A549 (cell line): Measurements from ENCODE around the gene KIAA1671. TPM values are rescaled to one million over a fixed set of nuclear protein-coding genes. Genes with fewer than 3 reads are reported as not detected.

Experiments used
- ATAC-seq, 2 experiments: fragments of 200-7000 bp in 1 of 2; fragments of >200 bp in 1 of 2; cut with Nextera tagmentation in 1 of 2; cut with Tn5 transposase in 1 of 2; 3 replicates each; pipeline versions ENCODE4 v1.8.0 to v1.9.1; 2018 to 2020; ENCODE audit warnings: mild to moderate bottlenecking in 1 of 2, moderate library complexity in 1 of 2
- CTCF ChIA-PET: fragments of 300-600 bp; sonication (Branson Sonifier 250); formaldehyde crosslinking; extraction: SDS; loops from one replicate; lab custom pipeline; 2021; ENCODE audit warnings: antibody characterized with exemption, inconsistent platforms; lab: Yijun Ruan, JAX
- POLR2A ChIA-PET: fragments of 350-600 bp; formaldehyde crosslinking; extraction: SDS; loops from one replicate; lab custom pipeline; 2021; ENCODE audit warnings: antibody characterized with exemption, inconsistent platforms; lab: Yijun Ruan, JAX
- DNase-seq, 2 experiments: peaks; one replicate each; pipeline versions ENCODE4 v3.0.0 to v3.0.0-alpha.2; 2011 to 2016; ENCODE audit warnings: low read depth in 1 of 2, low spot score in 1 of 2
- FAIRE-seq: peaks from 2 replicates; lab custom pipeline; 2011; peaks lifted over from hg19 to GRCh38; lab: Jason Lieb, UNC
- H3K27ac ChIP-seq, 2 experiments: fragments of >200 bp; sonication (Bioruptor Twin); formaldehyde crosslinking; 3 replicates each; pipeline ENCODE4 v1.5.1; 2016 to 2017
- H3K4me1 ChIP-seq: fragments of >200 bp; sonication (Bioruptor Twin); formaldehyde crosslinking; 3 replicates; pipeline ENCODE4 v1.6.1; 2016
- H3K4me2 ChIP-seq: fragments of >200 bp; sonication (Bioruptor Twin); formaldehyde crosslinking; 3 replicates; pipeline ENCODE4 v1.6.1; 2016
- H3K4me3 ChIP-seq: fragments of >200 bp; sonication (Bioruptor Twin); formaldehyde crosslinking; 3 replicates; pipeline ENCODE4 v1.5.1; 2016
- H3K9me3 ChIP-seq: fragments of >200 bp; sonication (Bioruptor Twin); formaldehyde crosslinking; 3 replicates; pipeline ENCODE4 v1.6.1; 2016
- E2F6 ChIP-seq: IDR thresholded peaks from 2 replicates; pipeline ENCODE4 v1.6.1; 2012; ENCODE audit warnings: low read depth, borderline replicate concordance
- EHMT2 ChIP-seq: fragments of 200-600 bp; sonication (generic); IDR thresholded peaks from 2 replicates; pipeline ENCODE4 v1.6.1; 2016; ENCODE audit warnings: antibody characterized with exemption, low read depth, mild to moderate bottlenecking, moderate library complexity
- ELK1 ChIP-seq: fragments of 150-350 bp; IDR thresholded peaks from 2 replicates; pipeline ENCODE4 v1.6.1; 2014; ENCODE audit warnings: low read depth, mild to moderate bottlenecking, low read length
- EP300 ChIP-seq, 2 experiments: fragments of >200 bp; sonication (Bioruptor Twin); formaldehyde crosslinking; IDR thresholded peaks; 2 replicates in 1 of 2; 3 replicates in 1 of 2; pipeline ENCODE4 v1.6.1; 2016 to 2017
- ESRRA ChIP-seq: fragments of 150-350 bp; IDR thresholded peaks from 2 replicates; pipeline ENCODE4 v1.6.1; 2014; ENCODE audit warnings: mild to moderate bottlenecking, low read length, borderline replicate concordance
- FOSB ChIP-seq: fragments of 250-450 bp; sonication (Bioruptor Pico); IDR thresholded peaks from 2 replicates; pipeline ENCODE4 v1.5.0; 2020; ENCODE audit warnings: mild to moderate bottlenecking, moderate library complexity
- FOXS1 ChIP-seq: fragments of 250-450 bp; sonication (Bioruptor Pico); IDR thresholded peaks from 2 replicates; pipeline ENCODE4 v1.5.0; 2020; ENCODE audit warnings: mild to moderate bottlenecking, moderate library complexity
- GATA3 ChIP-seq: IDR thresholded peaks from 2 replicates; pipeline ENCODE4 v1.6.1; 2012; ENCODE audit warnings: borderline replicate concordance
- HDAC2 ChIP-seq: fragments of 200-600 bp; sonication (generic); IDR thresholded peaks from 2 replicates; pipeline ENCODE4 v1.6.1; 2016
- HES2 ChIP-seq: fragments of >200 bp; sonication (Bioruptor Twin); formaldehyde crosslinking; IDR thresholded peaks from 2 replicates; pipeline ENCODE4 v1.6.1; 2016
- HEYL ChIP-seq: fragments of 250-450 bp; sonication (Bioruptor Pico); IDR thresholded peaks from 2 replicates; pipeline ENCODE4 v1.8.0; 2021; ENCODE audit warnings: mild to moderate bottlenecking, moderate library complexity
- HMGXB4 ChIP-seq: fragments of 250-450 bp; sonication (Bioruptor Pico); IDR thresholded peaks from 2 replicates; pipeline ENCODE4 v1.5.0; 2021; ENCODE audit warnings: mild to moderate bottlenecking, moderate library complexity, borderline replicate concordance
- JUN ChIP-seq, 2 experiments: fragments of >200 bp; sonication (Bioruptor Twin); formaldehyde crosslinking; IDR thresholded peaks; 2 replicates in 1 of 2; 3 replicates in 1 of 2; pipeline ENCODE4 v1.6.1; 2016 to 2017
- KDM1A ChIP-seq: fragments of 200-600 bp; sonication (generic); IDR thresholded peaks from 2 replicates; pipeline ENCODE4 v1.6.1; 2016; ENCODE audit warnings: low read depth, mild to moderate bottlenecking
- KDM5A ChIP-seq: fragments of 200-600 bp; sonication (generic); IDR thresholded peaks from 2 replicates; pipeline ENCODE4 v1.6.1; 2016; ENCODE audit warnings: antibody characterized with exemption, mild to moderate bottlenecking
- MAX ChIP-seq: IDR thresholded peaks from 2 replicates; pipeline ENCODE4 v1.6.1; 2012
- MAZ ChIP-seq: fragments of 150-350 bp; IDR thresholded peaks from 2 replicates; pipeline ENCODE4 v1.6.1; 2014; ENCODE audit warnings: antibody characterized with exemption, low read depth, low read length, borderline replicate concordance
- NFE2L2 ChIP-seq: fragments of 150-350 bp; conservative IDR thresholded peaks from 2 replicates; pipeline ENCODE4 v1.6.1; 2014; ENCODE audit warnings: low read length
- NPAS2 ChIP-seq: fragments of 250-450 bp; sonication (Bioruptor Pico); IDR thresholded peaks from 2 replicates; pipeline ENCODE4 v1.8.0; 2022; ENCODE audit warnings: mild to moderate bottlenecking, moderate library complexity, borderline replicate concordance
- NR3C1 ChIP-seq: fragments of >200 bp; sonication (Bioruptor Twin); formaldehyde crosslinking; IDR thresholded peaks from 3 replicates; pipeline ENCODE4 v1.6.1; 2017
- PHF8 ChIP-seq: fragments of 200-600 bp; sonication (generic); IDR thresholded peaks from 2 replicates; pipeline ENCODE4 v1.6.1; 2016; ENCODE audit warnings: low read depth, mild to moderate bottlenecking, antibody characterized with exemption, moderate library complexity, borderline replicate concordance
- RAD21 ChIP-seq, 2 experiments: fragments of >200 bp in 1 of 2; sonication (Bioruptor Twin) in 1 of 2; formaldehyde crosslinking in 1 of 2; IDR thresholded peaks in 1 of 2; conservative IDR thresholded peaks in 1 of 2; 2 replicates in 1 of 2; 3 replicates in 1 of 2; pipeline ENCODE4 v1.6.1; 2012 to 2018; ENCODE audit warnings: inconsistent platforms in 1 of 2
- RCOR1 ChIP-seq: fragments of 150-350 bp; IDR thresholded peaks from 2 replicates; pipeline ENCODE4 v1.6.1; 2014; ENCODE audit warnings: antibody characterized with exemption, low read length, low read depth
- RNF2 ChIP-seq: fragments of 200-600 bp; sonication (generic); IDR thresholded peaks from 2 replicates; pipeline ENCODE4 v1.6.1; 2016; ENCODE audit warnings: low read depth, mild to moderate bottlenecking, antibody characterized with exemption, moderate library complexity, borderline replicate concordance
- USF2 ChIP-seq: fragments of 450-650 bp; IDR thresholded peaks from 2 replicates; pipeline ENCODE4 v1.6.1; 2014; ENCODE audit warnings: antibody characterized with exemption
- ZFP36 ChIP-seq: fragments of 450-650 bp; IDR thresholded peaks from 2 replicates; pipeline ENCODE4 v1.6.1; 2014; ENCODE audit warnings: borderline replicate concordance; ENCODE audit not compliant: partially characterized antibody
- ZNF302 ChIP-seq: fragments of 250-450 bp; sonication (Bioruptor Pico); IDR thresholded peaks from 2 replicates; pipeline ENCODE4 v1.9.0; 2021; ENCODE audit warnings: inconsistent platforms, mild to moderate bottlenecking, moderate library complexity
- ZSCAN20 ChIP-seq: fragments of 250-450 bp; sonication (Bioruptor Pico); IDR thresholded peaks from 2 replicates; pipeline ENCODE4 v1.8.0; 2022; ENCODE audit warnings: mild to moderate bottlenecking, moderate library complexity
- WGBS: methylation state at CpG from one replicate; pipeline ENCODE4 v1.1.6; 2017; ENCODE audit errors: missing lambda C conversion rate; 5-methylcytosine and 5-hydroxymethylcytosine counted together
- polyA plus RNA-seq, 4 experiments: library from polyadenylated mRNA; depleted of rRNA in 3 of 4; stranded (reverse); fragments of >200 nt; fragmentation: RNase III in 1 of 4; extraction: RNeasy Plus Mini Kit Qiagen cat#74134 plus additional on column Dnase treatment in 1 of 4; gene quantifications; 2 replicates in 3 of 4; 3 replicates in 1 of 4; pipeline ENCODE4 v1.2.3, GENCODE V29; 2011 to 2017
- TF ChIP-seq, protein P1 (sequence below): fragments of 200-600 bp; sonication (generic); IDR thresholded peaks from 2 replicates; pipeline ENCODE4 v1.6.1; 2016; ENCODE audit warnings: antibody characterized with exemption, mild to moderate bottlenecking, moderate library complexity

The KIAA1671 gene
- polyA plus RNA-seq, 2 of the 4 experiments (the other 2 are of a cell fraction): 5.3 to 7.9 TPM

DNA sequence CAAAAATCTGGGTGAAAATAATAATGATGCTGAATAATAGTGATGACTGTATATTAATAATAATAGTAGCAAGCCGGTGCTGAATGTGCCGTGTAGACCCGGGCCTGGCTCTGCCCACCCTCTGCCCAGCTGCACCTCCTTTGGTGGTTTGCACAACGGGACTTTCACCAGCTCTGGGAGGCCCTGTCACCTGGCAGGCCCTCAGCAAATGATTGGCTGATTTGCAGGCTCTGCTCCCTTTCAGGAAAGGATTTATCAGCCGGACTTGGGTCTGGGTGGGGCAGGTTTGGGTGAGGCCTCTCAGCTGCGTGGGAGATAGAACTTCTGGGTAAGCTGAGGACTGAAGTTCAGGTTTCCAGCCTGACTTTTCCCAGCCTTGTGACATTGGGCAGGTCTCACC lies 21.4 kb downstream of the KIAA1671 start:
- H3K4me3 ChIP-seq: no peak overlapping the region
- no peak for DNase-seq
- TF ChIP-seq USF2 (no peak), ESRRA (no peak), RAD21 (conservative IDR thresholded peaks at IDR 0.05 in 1 of 2, IDR thresholded peaks at IDR 0.05 in 1 of 2) (no peak), FOXS1 (CRISPR knock-in tag) (no peak), EP300 (IDR thresholded peaks at IDR 0.05) (no peak), ZNF302 (no peak), ZSCAN20 (CRISPR knock-in tag) (no peak), EHMT2 (no peak), HMGXB4 (no peak), RNF2 (no peak), KDM5A (no peak), FOSB (CRISPR knock-in tag) (no peak), JUN (IDR thresholded peaks at IDR 0.05) (no peak), PHF8 (no peak)
- POLR2A ChIA-PET: interaction anchor here (0.7 kb wide), 1 partner anchor 443 kb away, joined by 10 read pairs; no protein-coding TSS in a partner anchor
- WGBS: 65% methylated on average over 3 of the region's 6 CpGs
- H3K9me3 ChIP-seq: no peaks in the 10 kb centered on the region
- H3K27ac ChIP-seq: no peak overlapping the region
- CTCF ChIA-PET: interaction anchor here (1.4 to 2.4 kb wide), 2 partner anchors 15 to 75 kb away, joined by 3 to 8 read pairs; no protein-coding TSS in a partner anchor
- no peak overlapping the region for H3K4me2 ChIP-seq
- ATAC-seq: no peak
- peaks cover 28% of the 10 kb centered on the region; the same call in 2 of the 3 replicates for H3K4me1 ChIP-seq
- FAIRE-seq: no peak

DNA sequence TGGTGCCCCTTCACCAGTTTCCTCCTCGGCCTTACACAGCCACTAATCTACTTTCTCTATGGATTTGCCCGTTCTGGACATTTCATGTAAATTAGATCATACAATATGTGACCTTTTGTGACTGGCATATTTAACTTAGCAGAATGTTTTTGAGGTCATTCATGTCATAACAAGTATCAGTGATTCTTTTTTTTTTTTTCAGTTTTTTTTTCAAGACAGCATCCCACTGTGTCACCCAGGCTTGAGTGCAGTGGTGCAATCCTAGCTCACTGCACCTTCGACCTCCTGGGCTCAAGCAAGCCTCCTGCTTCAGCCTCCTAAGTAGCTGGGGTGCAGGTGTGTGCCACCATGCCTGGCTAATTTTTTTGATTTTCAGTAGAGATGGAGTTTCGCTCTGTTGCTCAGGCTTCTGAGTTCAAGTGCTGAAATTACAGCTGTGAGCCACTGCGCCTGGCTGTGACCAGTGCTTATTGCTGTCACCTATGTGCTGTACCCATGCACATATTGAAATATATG lies 22.7 kb downstream of the KIAA1671 start:
- H3K27ac ChIP-seq: no peak overlapping the region
- no peaks in the 10 kb centered on the region for H3K9me3 ChIP-seq
- H3K4me1 ChIP-seq: peaks cover 16% of the 10 kb centered on the region; the same call in 2 of the 3 replicates
- FAIRE-seq: no peak
- WGBS: 89% methylated on average over 5 of the region's 5 CpGs
- DNase-seq: no peak
- no peak overlapping the region for H3K4me2 ChIP-seq
- POLR2A ChIA-PET: no interaction called here
- CTCF ChIA-PET: interaction anchor here (0.6 to 1.4 kb wide), 2 partner anchors 16 to 361 kb away, joined by 3 to 4 read pairs; no protein-coding TSS in a partner anchor
- H3K4me3 ChIP-seq: no peak overlapping the region
- no peak for ATAC-seq
- TF ChIP-seq MAX: no peak
- no peak for TF ChIP-seq MAZ
- TF ChIP-seq, protein P1, sequence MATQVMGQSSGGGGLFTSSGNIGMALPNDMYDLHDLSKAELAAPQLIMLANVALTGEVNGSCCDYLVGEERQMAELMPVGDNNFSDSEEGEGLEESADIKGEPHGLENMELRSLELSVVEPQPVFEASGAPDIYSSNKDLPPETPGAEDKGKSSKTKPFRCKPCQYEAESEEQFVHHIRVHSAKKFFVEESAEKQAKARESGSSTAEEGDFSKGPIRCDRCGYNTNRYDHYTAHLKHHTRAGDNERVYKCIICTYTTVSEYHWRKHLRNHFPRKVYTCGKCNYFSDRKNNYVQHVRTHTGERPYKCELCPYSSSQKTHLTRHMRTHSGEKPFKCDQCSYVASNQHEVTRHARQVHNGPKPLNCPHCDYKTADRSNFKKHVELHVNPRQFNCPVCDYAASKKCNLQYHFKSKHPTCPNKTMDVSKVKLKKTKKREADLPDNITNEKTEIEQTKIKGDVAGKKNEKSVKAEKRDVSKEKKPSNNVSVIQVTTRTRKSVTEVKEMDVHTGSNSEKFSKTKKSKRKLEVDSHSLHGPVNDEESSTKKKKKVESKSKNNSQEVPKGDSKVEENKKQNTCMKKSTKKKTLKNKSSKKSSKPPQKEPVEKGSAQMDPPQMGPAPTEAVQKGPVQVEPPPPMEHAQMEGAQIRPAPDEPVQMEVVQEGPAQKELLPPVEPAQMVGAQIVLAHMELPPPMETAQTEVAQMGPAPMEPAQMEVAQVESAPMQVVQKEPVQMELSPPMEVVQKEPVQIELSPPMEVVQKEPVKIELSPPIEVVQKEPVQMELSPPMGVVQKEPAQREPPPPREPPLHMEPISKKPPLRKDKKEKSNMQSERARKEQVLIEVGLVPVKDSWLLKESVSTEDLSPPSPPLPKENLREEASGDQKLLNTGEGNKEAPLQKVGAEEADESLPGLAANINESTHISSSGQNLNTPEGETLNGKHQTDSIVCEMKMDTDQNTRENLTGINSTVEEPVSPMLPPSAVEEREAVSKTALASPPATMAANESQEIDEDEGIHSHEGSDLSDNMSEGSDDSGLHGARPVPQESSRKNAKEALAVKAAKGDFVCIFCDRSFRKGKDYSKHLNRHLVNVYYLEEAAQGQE: no peak
- no peak for TF ChIP-seq NPAS2
- TF ChIP-seq ZFP36: no peak
- no peak for TF ChIP-seq RCOR1
- TF ChIP-seq GATA3: no peak
- no peak for TF ChIP-seq NR3C1
- TF ChIP-seq KDM1A: no peak
- TF ChIP-seq HDAC2: no peak
- TF ChIP-seq ELK1: no peak
- TF ChIP-seq HEYL (CRISPR knock-in tag): no peak
- TF ChIP-seq E2F6: no peak
- no peak for TF ChIP-seq HES2
- TF ChIP-seq NFE2L2: no peak
- no peak for TF ChIP-seq EP300 (IDR thresholded peaks at IDR 0.05)
- TF ChIP-seq ZNF302: no peak
